Measurements from ENCODE around the gene PPP2R3B.
"Not testable (repeated sequence)": the region's sequence is repeated elsewhere in the genome, so short reads cannot be mapped to it uniquely, and the experiment has no call there.

Gene PPP2R3B

DNA sequence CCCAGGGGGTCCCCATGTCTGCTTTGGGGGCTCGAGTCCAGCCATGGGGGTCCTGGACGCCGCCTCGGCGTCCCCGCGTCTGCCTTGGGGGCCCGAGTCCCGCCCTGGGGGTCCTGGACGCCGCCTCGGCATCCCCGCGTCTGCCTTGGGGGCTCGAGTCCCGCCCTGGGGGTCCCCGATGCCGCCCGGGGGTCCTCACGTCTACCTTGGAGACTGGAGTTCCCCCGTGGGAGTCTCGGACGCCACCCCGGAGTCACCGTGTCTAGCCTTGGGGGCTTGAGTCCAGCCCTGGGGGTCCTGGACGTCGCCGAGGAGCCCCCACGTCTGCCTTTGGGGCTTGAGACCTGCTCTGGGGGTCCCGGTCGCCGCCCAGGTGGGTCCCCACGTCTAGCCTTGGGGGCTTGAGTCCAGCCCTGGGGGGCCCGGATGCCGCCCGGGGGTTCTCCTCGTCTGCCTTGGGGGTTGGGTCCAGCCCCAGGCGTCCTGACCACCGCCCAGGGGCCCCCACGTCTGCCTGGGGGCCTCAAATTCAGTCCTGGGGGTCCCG lies 67.1 kb downstream of the PPP2R3B start:
- no peak for DNase-seq (ENCODE audit: low spot score)

- DNase-seq (ENCODE audit: low spot score), result peak; percentile 99
Observed at GRCh38 chrX:318739-319578, 67.7 kb downstream of the PPP2R3B start, which contains the start of gene GTPBP6. Gene GTPBP6, minus strand, starts transcription at chrX:318796. Its CDS starts 9 bp downstream, at chrX:318787.

GRCh38 chrX:318068-318738 lies 68.5 kb downstream of the PPP2R3B start:
- DNase-seq (ENCODE audit: low spot score), result peak; percentile 94

- no peak for DNase-seq (ENCODE audit: low spot score)
Observed at GRCh38 chrX:317424-318067, 69.2 kb downstream of the PPP2R3B start.

GRCh38 chrX:316351-317325 lies 70.1 kb downstream of the PPP2R3B start:
- no peak for DNase-seq (ENCODE audit: low spot score)

DNA sequence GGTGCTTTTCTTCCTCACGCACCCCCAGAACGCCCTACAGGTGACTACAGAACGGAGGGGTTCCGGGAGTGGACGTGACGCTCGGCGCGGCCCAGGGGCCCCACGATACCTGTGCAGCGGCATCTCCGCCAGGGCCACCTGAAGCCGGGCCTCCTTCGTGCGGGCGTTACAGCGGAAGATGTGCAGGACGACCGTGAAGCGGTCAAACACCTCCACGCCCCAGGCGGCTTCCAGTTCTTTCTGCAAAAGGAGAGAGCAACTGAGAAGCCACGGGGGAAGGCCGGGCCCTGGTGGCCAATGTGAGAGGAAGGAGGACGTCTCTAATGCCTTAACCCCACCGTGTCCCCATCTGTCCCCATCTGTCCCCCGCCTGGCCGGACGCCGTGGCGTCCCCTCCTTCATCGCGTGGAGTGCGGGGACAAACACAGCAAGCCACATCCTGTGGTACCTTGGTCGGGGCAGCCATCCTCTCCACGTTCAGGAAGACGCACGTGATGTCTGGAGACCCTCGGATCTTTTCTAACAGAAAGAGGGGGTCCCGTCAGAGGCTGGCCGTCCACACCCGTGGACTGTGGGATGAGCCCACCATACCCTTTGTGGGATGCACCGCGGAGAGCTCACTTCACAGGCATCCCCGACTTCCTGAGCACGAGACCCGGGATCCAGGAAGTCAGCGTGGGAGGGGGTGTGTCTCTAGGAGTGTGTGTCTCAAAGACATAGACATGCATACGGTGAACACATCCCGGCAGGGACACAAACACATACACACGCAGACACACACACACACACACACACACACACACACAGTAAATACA lies 71.7 kb downstream of the PPP2R3B start:
- no peak for DNase-seq (ENCODE audit: low spot score)

DNA sequence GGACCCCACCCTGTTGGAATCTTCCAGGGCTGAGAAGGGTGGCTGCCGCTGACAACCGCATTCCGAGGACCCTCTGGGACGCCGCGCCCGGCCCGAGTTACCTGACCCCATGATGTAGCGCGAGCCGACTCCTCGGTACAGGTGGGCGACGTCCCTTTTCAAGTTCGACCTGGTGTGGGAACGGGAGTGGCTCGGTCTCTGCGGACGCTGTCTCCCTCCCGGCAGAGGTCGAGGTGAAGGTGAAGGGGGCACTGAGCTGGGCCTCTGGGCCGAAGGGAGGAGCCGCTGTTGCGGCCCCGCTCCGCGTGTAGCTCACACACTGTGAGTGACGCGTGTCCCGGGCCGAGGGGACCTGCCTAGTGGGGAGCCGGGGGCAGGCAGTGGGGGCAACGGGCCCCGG lies 72.7 kb downstream of the PPP2R3B start:
- DNase-seq (ENCODE audit: low spot score), result no peak

DNA sequence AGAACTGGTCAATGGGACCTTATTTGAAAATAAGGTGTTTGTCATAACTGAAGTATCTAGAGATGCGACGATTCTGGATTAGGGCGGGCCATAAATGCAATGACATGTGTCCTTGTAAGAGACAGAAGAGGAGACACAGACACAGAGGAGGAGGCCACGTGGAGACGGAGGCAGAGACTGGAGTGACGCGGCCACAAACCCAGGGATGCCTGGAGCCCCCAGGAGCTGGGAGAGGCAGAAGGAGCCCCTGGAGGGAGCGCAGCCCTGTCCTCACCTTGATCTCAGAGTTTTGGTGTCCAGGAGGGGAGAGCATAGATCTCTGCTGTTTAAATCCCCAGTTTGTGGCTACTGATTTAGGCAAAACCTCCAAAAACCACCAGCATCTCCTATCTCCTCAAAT lies 73.2 kb downstream of the PPP2R3B start:
- DNase-seq (ENCODE audit: low spot score), result no peak

DNA sequence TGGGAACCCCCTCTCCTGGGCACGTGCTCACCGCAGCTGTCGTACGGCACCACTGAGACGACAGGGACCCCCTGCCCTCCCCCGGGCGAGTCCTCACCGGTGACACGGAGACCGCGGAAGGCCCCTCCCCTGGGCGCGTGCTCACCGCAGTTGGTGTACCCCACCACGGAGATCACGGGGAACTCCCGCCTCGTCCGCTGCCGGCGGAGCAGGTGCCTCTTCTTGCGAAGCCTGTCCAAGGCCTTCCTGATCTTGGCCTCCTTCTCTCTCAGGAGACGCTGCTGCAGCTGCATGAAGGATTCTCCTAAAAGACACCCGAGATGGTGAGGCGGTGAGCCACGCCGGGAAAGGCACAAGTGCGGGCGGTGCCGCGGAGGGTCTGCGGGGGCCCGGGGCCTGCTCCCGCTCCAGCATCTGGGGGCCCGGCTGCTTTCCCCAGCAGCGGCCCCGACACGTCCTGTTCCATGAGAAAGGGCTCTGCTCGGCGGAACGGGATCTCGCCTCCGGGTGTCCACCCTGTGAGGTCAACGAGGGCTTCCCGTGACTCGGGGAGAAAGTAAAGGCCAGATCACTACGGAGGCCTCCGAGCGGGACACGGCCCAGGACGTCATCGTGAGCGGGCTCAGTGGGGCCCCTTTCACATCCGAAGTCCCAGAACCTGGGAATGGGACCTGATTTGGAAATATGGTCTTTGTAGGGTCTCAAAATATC lies 73.9 kb downstream of the PPP2R3B start:
- no peak for DNase-seq (ENCODE audit: low spot score)

- no peak for DNase-seq (ENCODE audit: low spot score)
Observed at GRCh38 chrX:311156-312129, 75.3 kb downstream of the PPP2R3B start.

DNA sequence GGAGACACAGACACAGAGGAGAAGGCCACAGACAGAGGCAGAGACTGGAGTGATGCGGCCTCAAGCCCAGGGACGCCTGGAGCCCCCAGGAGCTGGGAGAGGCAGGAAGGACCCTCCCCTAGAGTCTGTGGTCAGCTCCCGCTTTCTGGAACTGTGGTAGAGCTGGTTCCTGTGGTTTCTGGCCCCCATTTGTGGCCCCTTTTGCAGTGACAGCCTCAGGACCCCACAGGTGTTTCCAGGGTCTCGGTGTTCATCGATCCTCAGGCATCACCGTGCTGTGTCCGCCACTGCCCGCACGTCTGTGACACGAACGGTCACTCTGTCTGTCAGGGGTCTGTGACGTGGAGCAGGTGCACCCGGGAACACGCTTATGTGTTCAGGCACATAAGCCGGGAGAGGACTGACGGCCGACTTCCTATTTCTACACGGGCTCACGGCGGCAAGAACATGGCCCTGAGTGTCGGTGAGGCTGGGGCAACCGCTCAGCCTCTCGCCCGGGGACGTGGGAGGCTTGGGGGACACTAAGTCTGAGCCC lies 76.0 kb downstream of the PPP2R3B start:
- no peak for DNase-seq (ENCODE audit: low spot score)

DNA sequence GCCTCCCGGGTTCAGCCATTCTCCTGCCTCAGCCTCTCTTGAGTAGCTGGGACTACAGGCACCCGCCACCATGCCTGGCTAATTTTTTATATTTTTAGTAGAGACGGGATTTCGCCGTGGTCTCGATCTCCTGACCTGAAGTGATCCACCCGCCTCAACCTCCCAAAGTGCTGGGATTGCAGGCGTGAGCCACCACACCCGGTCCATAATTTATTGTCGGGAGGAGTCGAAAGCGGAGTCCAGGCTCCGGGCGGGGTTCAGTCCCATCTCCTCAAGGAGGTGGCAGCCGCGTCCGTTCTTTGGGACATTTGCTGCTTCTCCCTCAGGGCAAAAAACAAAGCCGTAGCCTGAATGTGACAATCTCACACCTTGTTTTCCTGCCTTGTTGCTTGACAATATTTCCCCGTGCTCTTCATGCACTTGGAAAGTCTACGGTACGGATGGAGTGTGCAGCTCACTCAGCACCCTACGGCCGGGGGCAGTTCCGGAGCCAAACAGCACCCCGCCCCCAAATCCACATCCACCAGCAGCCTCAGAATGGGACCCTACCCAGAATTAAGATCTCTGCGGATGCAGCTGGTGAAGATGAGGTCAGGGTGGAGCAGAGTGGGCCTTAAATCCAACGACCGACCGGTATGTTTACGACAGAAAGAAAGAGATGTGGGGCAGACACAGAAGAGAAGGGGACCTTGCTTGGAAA lies 77.7 kb downstream of the PPP2R3B start:
- DNase-seq (ENCODE audit: low spot score), result no peak

DNA sequence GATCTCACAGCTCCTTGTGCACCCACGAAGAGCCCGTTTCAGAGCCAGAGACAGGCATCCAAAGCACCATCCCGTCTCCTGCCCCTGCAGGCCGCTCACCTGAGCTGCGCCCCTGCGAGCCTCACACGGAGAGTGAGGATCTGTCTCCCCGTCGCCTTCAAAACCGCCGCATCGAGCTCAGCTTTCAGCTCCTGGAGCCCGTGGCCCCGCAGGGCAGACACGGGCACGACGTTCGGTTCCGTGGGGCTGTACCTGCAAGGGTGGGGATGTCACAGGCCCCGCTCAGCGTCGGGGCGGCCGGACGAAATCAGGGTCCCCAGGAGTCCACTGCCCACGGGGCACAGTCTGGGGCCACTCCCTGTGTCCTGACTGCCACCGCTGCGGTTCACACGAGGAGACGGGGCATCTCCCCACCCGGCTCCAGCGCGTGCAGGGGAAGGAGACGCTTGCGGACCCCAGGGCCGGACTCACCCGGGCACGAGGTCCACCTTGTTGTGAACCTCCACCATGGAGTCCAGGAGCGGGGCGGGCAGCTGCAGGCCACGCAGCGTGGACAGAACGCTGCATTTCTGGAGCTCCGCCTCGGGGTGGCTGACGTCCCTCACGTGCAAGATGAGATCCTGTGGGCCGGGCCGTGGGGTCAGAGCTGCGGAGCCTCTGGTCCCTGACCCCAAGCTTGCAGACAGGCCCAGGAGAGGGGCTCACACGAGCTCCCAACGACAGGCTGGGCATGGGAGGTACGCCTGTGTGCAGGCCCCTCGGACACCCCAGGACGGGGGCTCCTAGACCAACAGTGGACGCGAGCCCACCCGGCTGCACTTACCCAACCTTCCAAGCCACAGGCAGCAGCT lies 79.2 kb downstream of the PPP2R3B start:
- DNase-seq (ENCODE audit: low spot score), result no peak

DNA sequence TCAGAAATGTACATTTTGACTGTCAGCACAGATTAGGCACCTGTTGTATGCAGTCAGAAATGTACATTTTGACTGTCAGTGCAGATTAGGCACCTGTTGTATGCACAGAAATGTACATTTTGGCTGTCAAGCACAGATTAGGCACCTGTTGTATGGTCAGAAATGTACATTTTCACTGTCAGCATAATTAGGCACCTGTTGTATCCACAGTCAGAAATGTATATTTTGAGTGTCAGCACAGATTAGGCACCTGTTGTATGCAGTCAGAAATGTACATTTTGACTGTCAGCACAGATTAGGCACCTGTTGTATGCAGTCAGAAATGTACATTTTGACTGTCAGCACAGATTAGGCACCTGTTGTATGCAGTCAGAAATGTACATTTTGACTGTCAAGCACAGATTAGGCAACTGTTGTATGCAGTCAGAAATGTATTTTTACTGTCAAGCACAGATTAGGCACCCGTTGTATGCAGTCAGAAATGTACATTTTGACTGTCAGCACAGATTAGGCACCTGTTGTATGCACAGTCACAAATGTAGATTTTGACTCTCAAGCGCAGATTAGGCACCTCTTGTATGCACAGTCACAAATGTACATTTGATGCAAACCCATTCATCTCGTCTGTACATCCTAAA lies 80.0 kb downstream of the PPP2R3B start:
- DNase-seq (ENCODE audit: low spot score), result not testable (repeated sequence)

DNA sequence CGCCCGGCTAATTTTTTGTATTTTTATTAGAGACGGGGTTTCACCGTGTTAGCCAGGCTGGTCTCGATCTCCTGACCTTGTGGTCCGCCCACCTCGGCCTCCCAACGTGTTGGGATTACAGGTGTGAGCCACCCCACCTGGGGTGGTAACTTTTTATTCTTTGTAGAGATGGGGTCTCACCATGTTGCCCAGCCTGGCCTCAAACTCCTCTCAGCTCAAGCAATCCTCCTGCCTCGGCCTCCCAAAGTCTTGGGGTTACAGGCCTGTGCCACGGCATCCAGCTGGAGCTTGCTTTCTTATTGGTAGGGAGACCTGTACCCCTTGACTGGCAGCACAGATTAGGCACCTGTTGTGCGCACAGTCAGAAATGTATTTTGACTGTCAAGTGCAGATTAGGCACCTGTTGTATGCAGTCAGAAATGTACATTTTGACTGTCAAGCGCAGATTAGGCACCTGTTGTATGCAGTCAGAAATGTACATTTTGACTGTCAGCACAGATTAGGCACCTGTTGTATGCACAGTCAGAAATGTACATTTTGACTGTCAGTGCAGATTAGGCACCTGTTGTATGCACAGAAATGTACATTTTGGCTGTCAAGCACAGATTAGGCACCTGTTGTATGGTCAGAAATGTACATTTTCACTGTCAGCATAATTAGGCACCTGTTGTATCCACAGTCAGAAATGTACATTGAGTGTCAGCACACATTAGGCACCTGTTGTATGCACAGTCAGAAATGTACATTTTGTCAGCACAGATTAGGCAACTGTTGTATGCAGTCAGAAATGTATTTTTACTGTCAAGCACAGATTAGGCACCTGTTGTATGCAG lies 80.7 kb downstream of the PPP2R3B start:
- DNase-seq (ENCODE audit: low spot score), result not testable (repeated sequence)

Data from globus pallidus (tissue), 1 donor.